Measurements from ENCODE around the gene TNS4. TPM values are rescaled to one million over a fixed set of nuclear protein-coding genes. Genes with fewer than 3 reads are reported as not detected.

The TNS4 gene
- total RNA-seq, 1 experiment from 2014 or later: 0.21 TPM

DNA sequence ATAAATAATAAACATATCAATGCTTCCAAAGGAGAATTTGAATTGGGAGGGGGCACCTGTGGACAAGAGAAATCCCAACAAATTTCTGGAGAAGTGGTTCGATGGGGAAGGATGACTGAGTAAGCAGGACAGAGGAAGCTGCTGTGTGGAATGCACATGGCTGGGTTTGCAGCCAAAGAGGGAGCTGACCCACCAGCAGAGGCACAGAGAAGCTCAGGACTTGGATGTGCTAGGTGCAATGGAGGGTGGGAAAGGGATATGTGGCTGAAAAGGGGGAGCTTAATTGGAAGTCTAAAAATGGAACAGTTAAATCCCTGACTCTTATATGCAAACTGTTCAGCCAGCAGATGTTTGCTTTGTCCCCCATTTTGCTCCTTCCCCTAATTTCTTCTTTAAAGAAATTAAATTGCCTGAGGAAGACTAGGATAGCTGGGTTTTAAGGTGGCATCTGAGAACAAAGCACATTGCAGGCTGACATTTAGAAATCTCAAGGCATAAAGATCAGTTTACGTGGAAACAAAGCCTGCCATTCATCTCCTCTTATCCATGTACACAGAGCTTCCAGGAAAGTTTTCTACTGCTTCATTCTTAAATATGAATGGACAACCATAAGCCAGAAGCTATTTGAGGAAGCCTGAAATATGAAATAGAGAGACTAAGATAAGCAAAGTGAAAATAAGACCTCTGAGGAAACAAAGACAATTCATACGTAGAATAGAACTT, 23.0 kb upstream of the TNS4 start:
- Mint-ChIP-seq H3K27ac (ENCODE audit: unreplicated experiment) (no peak overlapping the region), H3K36me3 (ENCODE audit: insufficient read depth, unreplicated experiment) (no peaks in the 10 kb centered on the region), H3K4me3 (ENCODE audit: low read depth, unreplicated experiment) (no peak overlapping the region), H3K27me3 (ENCODE audit: unreplicated experiment) (peaks cover 42% of the 10 kb centered on the region), H3K9me3 (ENCODE audit: low read depth, unreplicated experiment) (peaks cover 12% of the 10 kb centered on the region), H3K4me1 (ENCODE audit: low read depth, unreplicated experiment) (peaks cover 13% of the 10 kb centered on the region)
- no peak for DNase-seq
- intact Hi-C loops (cut with micrococcal nuclease; ENCODE audit: unreplicated experiment): no loop called here
- no TSS peak for BruUV-seq (replicated peaks)
- TF ChIP-seq, protein P1, sequence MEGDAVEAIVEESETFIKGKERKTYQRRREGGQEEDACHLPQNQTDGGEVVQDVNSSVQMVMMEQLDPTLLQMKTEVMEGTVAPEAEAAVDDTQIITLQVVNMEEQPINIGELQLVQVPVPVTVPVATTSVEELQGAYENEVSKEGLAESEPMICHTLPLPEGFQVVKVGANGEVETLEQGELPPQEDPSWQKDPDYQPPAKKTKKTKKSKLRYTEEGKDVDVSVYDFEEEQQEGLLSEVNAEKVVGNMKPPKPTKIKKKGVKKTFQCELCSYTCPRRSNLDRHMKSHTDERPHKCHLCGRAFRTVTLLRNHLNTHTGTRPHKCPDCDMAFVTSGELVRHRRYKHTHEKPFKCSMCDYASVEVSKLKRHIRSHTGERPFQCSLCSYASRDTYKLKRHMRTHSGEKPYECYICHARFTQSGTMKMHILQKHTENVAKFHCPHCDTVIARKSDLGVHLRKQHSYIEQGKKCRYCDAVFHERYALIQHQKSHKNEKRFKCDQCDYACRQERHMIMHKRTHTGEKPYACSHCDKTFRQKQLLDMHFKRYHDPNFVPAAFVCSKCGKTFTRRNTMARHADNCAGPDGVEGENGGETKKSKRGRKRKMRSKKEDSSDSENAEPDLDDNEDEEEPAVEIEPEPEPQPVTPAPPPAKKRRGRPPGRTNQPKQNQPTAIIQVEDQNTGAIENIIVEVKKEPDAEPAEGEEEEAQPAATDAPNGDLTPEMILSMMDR (IDR thresholded peaks at IDR 0.05; ENCODE audit: unreplicated experiment): no peak
- CTCF ChIA-PET: interaction anchor here (0.5 to 68.2 kb wide), 24 partner anchors 10 to 838 kb away, joined by 3 to 4142 read pairs (median 5); partner anchors contain the start of genes CCR7, IGFBP4, LRRC3C and ORMDL3

DNA sequence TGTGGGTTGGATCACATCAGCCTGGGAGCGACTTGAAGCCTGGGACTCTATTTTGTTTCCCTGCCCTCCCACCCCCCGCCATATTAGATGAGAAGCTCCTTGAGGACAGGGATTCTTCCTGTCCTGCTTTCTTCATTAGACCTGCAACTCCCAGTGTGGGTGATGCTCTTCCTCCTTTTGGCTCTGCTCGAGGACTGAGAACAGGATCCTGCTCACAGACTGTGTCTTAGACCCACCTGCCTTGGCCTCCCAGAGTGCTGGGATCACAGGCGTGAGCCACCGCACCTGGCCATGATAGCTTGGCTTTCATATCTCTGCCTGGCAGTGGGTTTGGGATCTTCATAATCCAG, 21.5 kb upstream of the TNS4 start:
- no peak overlapping the region for H3K4me3 Mint-ChIP-seq (ENCODE audit: low read depth, unreplicated experiment)
- no peak overlapping the region for H3K27ac Mint-ChIP-seq (ENCODE audit: unreplicated experiment)
- no peaks in the 10 kb centered on the region for H3K36me3 Mint-ChIP-seq (ENCODE audit: insufficient read depth, unreplicated experiment)
- peaks cover 12% of the 10 kb centered on the region for H3K9me3 Mint-ChIP-seq (ENCODE audit: low read depth, unreplicated experiment)
- intact Hi-C loops (cut with micrococcal nuclease; ENCODE audit: unreplicated experiment): no loop called here
- peaks cover 27% of the 10 kb centered on the region for H3K4me1 Mint-ChIP-seq (ENCODE audit: low read depth, unreplicated experiment)
- no TSS peak for BruUV-seq (replicated peaks)
- CTCF ChIA-PET: interaction anchor here (0.5 to 68.2 kb wide), 16 partner anchors 11 to 1951 kb away, joined by 3 to 4142 read pairs (median 4); partner anchors contain the start of genes CCR7, GSDMB, IGFBP4 and TNS4
- no peak for DNase-seq
- H3K27me3 Mint-ChIP-seq (ENCODE audit: unreplicated experiment): peaks cover 30% of the 10 kb centered on the region
- TF ChIP-seq, protein P1 (IDR thresholded peaks at IDR 0.05; ENCODE audit: unreplicated experiment): no peak

GRCh38 chr17:40522250-40522960, 21.0 kb upstream of the TNS4 start:
- peaks cover 32% of the 10 kb centered on the region for H3K4me1 Mint-ChIP-seq (ENCODE audit: low read depth, unreplicated experiment)
- BruUV-seq (replicated peaks): no TSS peak
- TF ChIP-seq, protein P1 (IDR thresholded peaks at IDR 0.05; ENCODE audit: unreplicated experiment): no peak
- DNase-seq: no peak
- CTCF ChIA-PET: interaction anchor here (0.5 to 68.2 kb wide), 18 partner anchors 11 to 1951 kb away, joined by 3 to 4142 read pairs (median 4); partner anchors contain the start of genes CCR7, GSDMB, IGFBP4 and TNS4
- H3K4me3 Mint-ChIP-seq (ENCODE audit: low read depth, unreplicated experiment): no peak overlapping the region
- H3K9me3 Mint-ChIP-seq (ENCODE audit: low read depth, unreplicated experiment): peaks cover 12% of the 10 kb centered on the region
- intact Hi-C loops (cut with micrococcal nuclease; ENCODE audit: unreplicated experiment): no loop called here
- H3K27ac Mint-ChIP-seq (ENCODE audit: unreplicated experiment): no peak overlapping the region
- H3K36me3 Mint-ChIP-seq (ENCODE audit: insufficient read depth, unreplicated experiment): peaks cover under 1% of the 10 kb centered on the region
- peaks cover 30% of the 10 kb centered on the region for H3K27me3 Mint-ChIP-seq (ENCODE audit: unreplicated experiment)

- Mint-ChIP-seq H3K27me3 (ENCODE audit: unreplicated experiment) (peaks cover 30% of the 10 kb centered on the region), H3K27ac (ENCODE audit: unreplicated experiment) (no peak overlapping the region), H3K4me1 (ENCODE audit: low read depth, unreplicated experiment) (peaks cover 46% of the 10 kb centered on the region), H3K36me3 (ENCODE audit: insufficient read depth, unreplicated experiment) (peaks cover 6% of the 10 kb centered on the region), H3K4me3 (ENCODE audit: low read depth, unreplicated experiment) (no peak overlapping the region), H3K9me3 (ENCODE audit: low read depth, unreplicated experiment) (peaks cover 15% of the 10 kb centered on the region)
- intact Hi-C loops (cut with micrococcal nuclease; ENCODE audit: unreplicated experiment): no loop called here
- DNase-seq: no peak
- BruUV-seq (replicated peaks): no TSS peak
- TF ChIP-seq, protein P1 (IDR thresholded peaks at IDR 0.05; ENCODE audit: unreplicated experiment): no peak
- CTCF ChIA-PET: interaction anchor here (0.7 to 68.2 kb wide), 11 partner anchors 10 to 833 kb away, joined by 3 to 4142 read pairs (median 5); partner anchors contain the start of genes CCR7, IGFBP4, PGAP3 and TNS4
Observed at GRCh38 chr17:40520991-40521453, 19.6 kb upstream of the TNS4 start.
